Sciatic nerve (tissue), 2 donors: ENCODE results near the gene SPCS1. TPM values are rescaled to one million over a fixed set of nuclear protein-coding genes. Genes with fewer than 3 reads are reported as not detected.
"Not testable (repeated sequence)": the region's sequence is repeated elsewhere in the genome, so short reads cannot be mapped to it uniquely, and the experiment has no call there.

Experiments
- ATAC-seq: fragments of 200-7000 bp; cut with Tn5 transposase; one replicate; pipeline ENCODE4 v1.9.1; 2020; ENCODE audit warnings: mild to moderate bottlenecking, moderate library complexity
- DNase-seq: peaks from one replicate; pipeline ENCODE4 v3.0.0-alpha.2; 2020; ENCODE audit warnings: low spot score
- intact Hi-C: fragments of 100-400 bp; cut with DNase I; formaldehyde crosslinking; loops from one replicate; pipeline ENCODE4 v1.14.2; 2022
- total RNA-seq: library from RNA; stranded (reverse); fragmentation: NEBNext Ultra II Directional; extraction: Animal tissue kit (Norgen Biotek cat#: 25700); gene quantifications from one replicate; pipeline ENCODE4 v1.2.1, GENCODE V29; 2021
- donor health status: DM: no; HTN: no; CAD: no.
- donor health status: DM: no; HTN: no; CAD: no.

SPCS1 gene
- total RNA-seq, 1 donor from 2014 or later, result 60.0 TPM

GRCh38 chr3:52721002-52721729, 15.3 kb downstream of the SPCS1 start:
- intact Hi-C loops, result no loop called here
- no peak for DNase-seq
- peak; percentile 68 for ATAC-seq

- intact Hi-C loops, result no loop called here
- DNase-seq, result no peak
- ATAC-seq, result no peak
Observed at GRCh38 chr3:52721730-52722008, 15.8 kb downstream of the SPCS1 start.

DNA sequence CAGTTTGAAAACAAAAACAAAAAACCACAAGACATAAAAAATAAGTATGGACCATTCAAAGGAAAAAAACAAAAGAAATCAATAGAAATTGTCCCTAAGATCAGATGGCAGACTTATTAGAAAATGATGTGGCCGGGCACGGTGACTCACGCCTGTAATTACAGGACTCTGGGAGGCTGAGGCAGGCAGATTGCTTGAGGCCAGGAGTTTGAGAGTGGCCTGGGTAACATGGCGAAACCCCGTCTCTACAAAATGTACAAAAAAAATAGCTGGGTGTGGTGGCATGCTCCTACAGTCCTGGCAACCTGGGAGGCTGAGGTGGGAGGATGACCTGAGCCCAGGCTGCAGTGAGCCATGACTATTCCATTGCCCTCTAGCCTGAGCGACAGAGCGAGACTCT, 16.6 kb downstream of the SPCS1 start:
- DNase-seq, result no peak
- intact Hi-C loops, result no loop called here
- no peak for ATAC-seq

GRCh38 chr3:52723935-52724334, 18.0 kb downstream of the SPCS1 start:
- no peak for DNase-seq
- no peak for ATAC-seq
- intact Hi-C loops, result no loop called here

DNA sequence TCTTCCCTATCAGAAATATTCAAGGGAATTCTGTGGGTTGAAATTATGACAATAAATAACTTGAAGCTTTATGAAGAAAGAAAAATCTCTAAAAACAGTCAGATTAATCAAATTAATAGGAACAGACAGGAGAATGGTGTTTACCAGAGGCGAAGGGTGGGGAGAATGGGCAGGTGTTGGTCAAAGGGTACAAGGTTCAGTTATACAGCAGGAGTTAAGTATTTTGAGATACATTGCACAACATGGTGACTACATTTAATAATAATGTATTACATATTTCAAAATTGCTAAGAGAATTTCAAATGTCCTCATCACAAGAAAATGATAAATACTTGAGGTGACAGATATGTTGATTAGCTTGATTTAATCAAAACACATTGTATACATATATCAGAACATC, 18.6 kb downstream of the SPCS1 start:
- no peak for ATAC-seq

DNA sequence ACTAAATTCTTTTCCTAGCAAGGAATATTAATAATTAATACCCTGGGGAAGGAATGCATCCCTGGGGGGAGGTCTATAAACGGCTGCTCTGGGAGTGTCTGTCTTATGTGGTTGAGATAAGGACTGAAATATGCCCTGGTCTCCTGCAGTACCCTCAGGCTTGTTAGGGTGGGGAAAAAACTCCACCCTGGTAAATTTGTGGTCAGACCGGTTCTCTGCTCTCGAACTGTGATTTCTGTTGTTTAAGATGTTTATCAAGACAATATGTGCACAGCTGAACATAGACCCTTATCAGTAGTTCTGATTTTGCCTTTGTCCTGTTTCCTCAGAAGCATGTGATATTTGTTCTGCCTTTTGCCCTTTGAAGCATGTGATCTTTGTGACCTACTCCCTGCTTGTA, 22.8 kb downstream of the SPCS1 start:
- intact Hi-C loops, ATAC-seq: not testable (repeated sequence)

More for the DNA sequence above, 18.6 kb downstream of the SPCS1 start:
- no peak for DNase-seq
- intact Hi-C loops, result no loop called here

DNA sequence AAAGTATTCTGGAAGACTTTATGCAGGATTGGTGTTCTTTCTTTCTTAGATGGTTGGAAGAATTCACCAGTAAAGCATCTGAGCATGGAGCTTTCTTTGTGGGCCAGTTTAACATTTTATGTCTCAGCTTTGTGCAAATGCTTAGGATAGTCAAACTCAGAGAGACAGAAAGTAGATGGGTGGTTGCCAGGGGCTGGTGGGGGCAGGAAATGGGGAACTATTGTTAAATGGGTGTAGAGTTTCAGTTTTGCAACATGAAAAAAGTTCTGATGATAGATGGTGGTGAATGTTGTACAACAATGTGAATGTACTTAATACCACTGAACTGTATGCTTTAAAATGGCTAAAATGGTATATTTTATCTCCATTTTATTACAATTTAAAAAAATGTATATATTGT, 24.8 kb downstream of the SPCS1 start:
- ATAC-seq, result no peak
- intact Hi-C loops, result no loop called here
- no peak for DNase-seq

More for the DNA sequence above, 22.8 kb downstream of the SPCS1 start:
- DNase-seq, result not testable (repeated sequence)

DNA sequence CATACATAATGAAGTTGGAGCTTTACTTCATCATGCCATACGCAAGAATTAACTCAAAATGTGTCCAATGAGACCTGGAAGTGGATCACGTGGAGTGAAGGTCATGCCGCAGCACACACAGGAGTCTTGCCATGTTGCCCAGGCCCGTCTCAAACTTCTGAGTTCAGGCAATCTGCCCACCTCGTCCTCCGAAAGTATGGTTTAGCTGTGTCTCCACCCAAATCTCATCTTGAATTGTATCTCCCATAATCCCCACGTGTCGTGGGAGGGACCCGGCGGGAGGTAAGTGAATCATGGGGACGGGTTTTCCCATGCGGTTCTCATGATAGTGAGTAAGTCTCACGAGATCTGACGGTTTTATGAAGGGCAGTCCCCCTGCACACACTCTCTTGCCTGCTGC, 25.7 kb downstream of the SPCS1 start:
- intact Hi-C loops, result no loop called here
- DNase-seq (no peak), ATAC-seq (no peak)

DNA sequence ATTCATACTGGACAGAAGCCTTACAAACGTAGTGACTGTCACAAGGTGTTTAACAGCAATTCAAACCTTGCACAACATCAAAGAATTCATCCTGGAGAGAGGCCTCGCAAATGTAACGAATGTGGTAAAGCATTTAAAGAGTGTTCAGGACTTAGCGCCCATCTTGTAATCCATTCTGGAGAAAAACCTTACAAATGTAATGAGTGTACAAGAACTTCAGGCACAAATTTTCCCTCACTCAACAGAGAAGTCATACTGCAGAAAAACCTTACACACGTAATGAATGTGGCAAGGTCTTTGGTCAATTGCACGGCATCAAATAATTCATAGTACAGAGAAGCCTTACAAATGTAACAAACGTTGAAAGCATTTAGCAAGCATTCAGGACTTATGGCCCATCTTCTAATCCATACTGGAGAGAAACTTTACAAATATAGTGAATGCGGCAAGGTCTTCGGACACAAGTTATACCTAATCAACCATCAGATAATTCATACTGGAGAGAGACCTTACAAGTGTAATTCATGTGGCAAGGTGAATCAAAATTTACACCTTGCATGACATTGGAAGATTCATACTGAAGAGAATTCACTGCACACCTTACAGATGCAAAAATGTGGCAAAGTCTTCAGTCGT, 27.5 kb downstream of the SPCS1 start:
- intact Hi-C loops, result no loop called here
- DNase-seq, result no peak
- ATAC-seq, result no peak

DNA sequence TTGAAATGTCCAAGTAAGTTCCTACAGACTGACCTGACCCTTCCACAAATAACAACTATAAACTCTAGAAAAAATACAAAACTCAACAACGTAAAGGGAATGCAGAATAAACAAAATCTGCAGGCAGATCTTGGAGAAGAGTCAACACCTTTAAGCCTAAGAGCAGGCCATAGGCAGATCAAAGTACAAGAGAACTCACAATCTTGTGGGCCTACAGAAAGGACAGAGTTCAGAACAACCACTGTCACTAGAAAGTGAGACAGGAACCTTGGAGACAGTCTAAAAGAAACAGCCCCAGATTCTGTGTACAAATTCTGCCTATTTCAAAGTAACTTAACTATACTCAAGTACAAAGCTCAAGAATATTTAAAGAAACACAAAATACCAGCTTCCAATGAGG, 33.8 kb downstream of the SPCS1 start:
- intact Hi-C loops, result no loop called here
- ATAC-seq (no peak), DNase-seq (no peak)

GRCh38 chr3:52742418-52743041, 36.6 kb downstream of the SPCS1 start:
- no peak for DNase-seq
- intact Hi-C loops, result no loop called here
- no peak for ATAC-seq

DNA sequence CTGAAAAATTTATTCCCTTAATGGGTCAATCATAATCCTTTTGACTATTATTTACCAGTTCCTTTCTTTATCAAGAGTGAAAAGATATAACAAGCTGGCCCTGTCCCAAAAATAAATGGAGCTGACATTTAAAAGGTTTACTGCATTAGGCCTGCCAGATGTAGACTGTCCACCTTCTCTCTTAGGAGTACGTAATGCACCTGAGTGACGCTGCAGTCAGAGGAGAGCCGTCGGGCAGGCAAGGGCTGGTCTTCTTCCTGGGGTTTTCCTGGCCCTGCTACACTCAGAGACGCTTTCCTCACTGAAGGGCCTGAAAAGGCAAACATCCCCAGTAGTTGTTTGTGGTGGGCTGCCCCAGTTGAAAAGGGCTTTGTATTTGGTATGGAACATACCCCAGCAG, 37.2 kb downstream of the SPCS1 start:
- ATAC-seq, result no peak
- intact Hi-C loops, result no loop called here
- DNase-seq, result no peak

GRCh38 chr3:52743721-52744120, 37.8 kb downstream of the SPCS1 start:
- DNase-seq (no peak), ATAC-seq (no peak)
- intact Hi-C loops, result no loop called here

GRCh38 chr3:52752045-52752660, 46.2 kb downstream of the SPCS1 start:
- ATAC-seq (no peak), DNase-seq (no peak)
- intact Hi-C loops, result no loop called here

DNA sequence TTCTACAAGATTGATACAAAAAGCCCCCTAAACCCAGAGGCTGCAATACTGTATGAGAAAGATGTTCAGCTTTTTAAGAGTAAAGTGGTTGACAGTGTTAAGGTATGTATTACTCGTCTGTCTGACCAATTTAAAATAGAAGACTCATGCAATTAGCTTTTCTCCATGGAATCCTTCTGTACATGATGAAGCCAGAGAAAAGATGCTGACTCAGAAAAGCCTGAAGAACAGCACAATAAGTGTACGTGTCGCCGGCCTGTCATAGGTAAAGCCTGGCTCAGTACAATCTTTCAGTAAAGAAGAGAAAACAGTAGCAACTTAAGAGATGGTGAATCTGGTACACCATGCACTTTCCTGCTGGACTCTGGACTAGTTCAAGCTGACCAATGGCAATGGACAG, 48.5 kb downstream of the SPCS1 start:
- intact Hi-C loops, result no loop called here
- no peak for DNase-seq
- no peak for ATAC-seq

GRCh38 chr3:52756141-52756540, 50.2 kb downstream of the SPCS1 start:
- ATAC-seq (no peak), DNase-seq (no peak)
- intact Hi-C loops, result no loop called here
